Endodermal cell (in vitro differentiated cells): ENCODE measurements around the gene TEX13C. TPM values are rescaled to one million over a fixed set of nuclear protein-coding genes. Genes with fewer than 3 reads are reported as not detected.

ENCODE experiments used
- DNase-seq: peaks from one replicate; pipeline ENCODE4 v3.0.0-alpha.2; 2017
- H3K27ac ChIP-seq: 2 replicates; pipeline ENCODE4 v1.5.1; 2013; ENCODE audit warnings: mild to moderate bottlenecking, low read depth, low read length, moderate library complexity
- H3K27me3 ChIP-seq: 2 replicates; pipeline ENCODE4 v1.6.1; 2013; ENCODE audit warnings: mild to moderate bottlenecking, low read length, moderate library complexity; ENCODE audit not compliant: insufficient read depth, control insufficient read depth, poor library complexity, severe bottlenecking
- H3K36me3 ChIP-seq: 2 replicates; pipeline ENCODE4 v1.7.0; 2013; ENCODE audit warnings: mild to moderate bottlenecking, low read length, moderate library complexity; ENCODE audit not compliant: control insufficient read depth, insufficient read depth
- H3K4me1 ChIP-seq: one replicate; pipeline ENCODE4 v1.7.0; 2013; ENCODE audit warnings: low read length; ENCODE audit not compliant: control insufficient read depth, insufficient read depth
- H3K4me3 ChIP-seq: 2 replicates; pipeline ENCODE4 v1.5.1; 2013; ENCODE audit warnings: mild to moderate bottlenecking, low read length, moderate library complexity
- H3K9ac ChIP-seq: 2 replicates; pipeline ENCODE4 v1.6.1; 2013; ENCODE audit warnings: mild to moderate bottlenecking, low read length, moderate library complexity; ENCODE audit not compliant: poor library complexity, severe bottlenecking; ENCODE audit errors: extremely low read depth
- H3K9me3 ChIP-seq: 2 replicates; pipeline ENCODE4 v1.6.1; 2013; ENCODE audit warnings: mild to moderate bottlenecking, low read length, moderate library complexity; ENCODE audit not compliant: control insufficient read depth
- H3K27ac Mint-ChIP-seq: 2 replicates; pipeline ENCODE4 v1.8.0; 2020; ENCODE audit warnings: mixed read lengths
- H3K27me3 Mint-ChIP-seq: 2 replicates; pipeline ENCODE4 v1.8.0; 2021; ENCODE audit warnings: mild to moderate bottlenecking, mixed read lengths; ENCODE audit not compliant: insufficient read depth
- H3K36me3 Mint-ChIP-seq: 2 replicates; pipeline ENCODE4 v1.8.0; 2020; ENCODE audit warnings: low read depth, mixed read lengths
- H3K4me1 Mint-ChIP-seq: 2 replicates; pipeline ENCODE4 v1.8.0; 2020; ENCODE audit warnings: mixed read lengths
- H3K4me3 Mint-ChIP-seq: 2 replicates; pipeline ENCODE4 v1.8.0; 2020; ENCODE audit warnings: mild to moderate bottlenecking, moderate library complexity, mixed read lengths
- H3K9me3 Mint-ChIP-seq: 2 replicates; pipeline ENCODE4 v1.8.0; 2020; ENCODE audit warnings: mild to moderate bottlenecking, mixed read lengths
- CTCF ChIP-seq: fragments of 200-600 bp; sonication (generic); conservative IDR thresholded peaks from 2 replicates; pipeline ENCODE4 v1.5.0; 2021; ENCODE audit warnings: antibody characterized with exemption, mild to moderate bottlenecking
- WGBS, 2 experiments: methylation state at CpG; one replicate each; pipeline versions ENCODE4 v1.1.5 to v1.1.7; 2013; ENCODE audit warnings: missing lambda C conversion rate in 2 of 2, mixed read lengths in 1 of 2; ENCODE audit not compliant: insufficient coverage in 1 of 2, insufficient read length in 1 of 2; 5-methylcytosine and 5-hydroxymethylcytosine counted together
- total RNA-seq, 2 donors: library from RNA; stranded (reverse); fragmentation: NEBNext Ultra II Directional in 1 of 2; extraction: Animal tissue kit (Norgen Biotek cat#: 25700) in 1 of 2; gene quantifications; 2 replicates in 1 of 2; 3 replicates in 1 of 2; pipeline ENCODE4 v1.2.1, GENCODE V29; 2021

TEX13C gene
- total RNA-seq, 2 donors from 2014 or later: not detected

DNA sequence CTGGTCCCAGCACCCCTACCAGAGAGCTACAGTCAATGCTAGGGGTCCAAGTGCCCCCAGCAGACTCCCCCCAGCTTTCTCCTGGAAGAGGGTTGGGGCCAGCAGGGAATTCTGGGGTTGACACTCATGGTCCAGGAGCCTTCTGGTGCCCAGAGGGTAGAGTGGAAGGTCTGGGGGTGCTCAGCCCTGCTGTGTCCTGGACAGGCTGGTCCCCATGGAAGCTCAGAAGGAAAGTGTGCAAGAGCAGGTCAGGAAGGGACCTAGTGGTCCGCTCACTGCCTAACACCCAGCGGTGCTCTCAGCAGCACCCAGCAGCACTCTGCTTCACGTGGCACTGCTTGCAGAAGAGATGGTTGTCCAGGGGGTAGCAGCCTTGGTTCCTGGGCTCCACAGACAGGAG, 6.9 kb downstream of the TEX13C start:
- H3K4me3 Mint-ChIP-seq: no peak overlapping the region
- Histone ChIP-seq H3K27ac (no peak overlapping the region), H3K27me3 (no peaks in the 10 kb centered on the region), H3K4me3 (no peak overlapping the region), H3K36me3 (no peaks in the 10 kb centered on the region), H3K9ac (no peak overlapping the region), H3K4me1 (no peaks in the 10 kb centered on the region), H3K9me3 (no peaks in the 10 kb centered on the region)
- H3K4me1 Mint-ChIP-seq: peaks cover 10% of the 10 kb centered on the region
- no peak for DNase-seq
- no peaks in the 10 kb centered on the region for H3K36me3 Mint-ChIP-seq
- H3K9me3 Mint-ChIP-seq: no peaks in the 10 kb centered on the region
- 98% methylated on average over 3 of the region's 3 CpGs; no CpG with 5 or more reads in 1 of the 2 experiments for WGBS, 2 experiments
- peaks cover 9% of the 10 kb centered on the region for H3K27me3 Mint-ChIP-seq
- H3K27ac Mint-ChIP-seq: no peak overlapping the region
- no peak for TF ChIP-seq CTCF

DNA sequence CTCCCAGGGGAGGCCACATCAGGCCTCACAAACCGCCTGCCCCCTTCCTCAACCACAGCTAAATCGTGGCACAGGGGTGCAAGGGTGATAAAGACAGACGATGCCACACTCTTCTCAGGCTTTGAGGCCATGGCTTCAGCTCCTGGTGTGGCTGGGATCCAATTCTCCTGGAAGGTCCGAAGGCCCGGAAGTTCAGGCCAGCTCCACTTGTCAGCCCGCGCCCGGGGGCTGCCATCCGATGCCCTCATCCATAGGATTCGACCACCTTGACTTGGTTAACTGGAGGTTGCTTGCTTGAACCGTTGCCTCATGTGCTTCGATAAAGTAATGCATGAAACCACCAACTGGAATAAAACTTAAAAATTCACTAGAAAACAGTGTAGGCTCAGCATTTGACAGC, 8.2 kb downstream of the TEX13C start:
- H3K4me1 ChIP-seq: no peaks in the 10 kb centered on the region
- 91% methylated on average over 12 of the region's 12 CpGs; no CpG with 5 or more reads in 1 of the 2 experiments for WGBS, 2 experiments
- no peak overlapping the region for H3K27ac ChIP-seq
- H3K4me3 Mint-ChIP-seq: no peak overlapping the region
- H3K4me3 ChIP-seq: no peak overlapping the region
- no peak for DNase-seq
- H3K27ac Mint-ChIP-seq: no peak overlapping the region
- peaks cover 19% of the 10 kb centered on the region for H3K4me1 Mint-ChIP-seq
- peaks cover 9% of the 10 kb centered on the region for H3K27me3 Mint-ChIP-seq
- no peaks in the 10 kb centered on the region for H3K36me3 ChIP-seq
- no peak for TF ChIP-seq CTCF
- no peaks in the 10 kb centered on the region for H3K27me3 ChIP-seq
- H3K36me3 Mint-ChIP-seq: no peaks in the 10 kb centered on the region
- no peaks in the 10 kb centered on the region for H3K9me3 ChIP-seq
- H3K9ac ChIP-seq: no peak overlapping the region
- H3K9me3 Mint-ChIP-seq: no peaks in the 10 kb centered on the region

- WGBS, 2 experiments: 100% methylated on average over 2 of the region's 2 CpGs; no CpG with 5 or more reads in 1 of the 2 experiments
- H3K4me3 ChIP-seq: no peak overlapping the region
Observed at GRCh38 chrX:125333583-125333982, 13.9 kb downstream of the TEX13C start.

More at GRCh38 chrX:125333583-125333982, 13.9 kb downstream of the TEX13C start:
- Mint-ChIP-seq H3K27ac (no peak overlapping the region), H3K9me3 (peaks cover 15% of the 10 kb centered on the region), H3K4me1 (peaks cover 27% of the 10 kb centered on the region), H3K4me3 (no peak overlapping the region), H3K36me3 (peaks cover 5% of the 10 kb centered on the region), H3K27me3 (no peaks in the 10 kb centered on the region)
- no peaks in the 10 kb centered on the region for H3K27me3 ChIP-seq
- no peaks in the 10 kb centered on the region for H3K36me3 ChIP-seq
- no peak overlapping the region for H3K27ac ChIP-seq
- H3K9ac ChIP-seq: no peak overlapping the region
- TF ChIP-seq CTCF: no peak
- no peaks in the 10 kb centered on the region for H3K4me1 ChIP-seq
- DNase-seq: no peak
- peaks cover 6% of the 10 kb centered on the region for H3K9me3 ChIP-seq
